ENCODE results near the gene B4GALT2.

GRCh38 chr1:43934986-43935324 lies 44.1 kb upstream of the B4GALT2 start:
- no peak for TF ChIP-seq EZH2 (IDR thresholded peaks at IDR 0.05; ENCODE audit: insufficient read depth, low read length)
- TF ChIP-seq CTCF (IDR thresholded peaks at IDR 0.05; ENCODE audit: insufficient read depth, low read depth, low read length): no peak
